ENCODE data around the gene SIAE.

SIAE gene

DNA sequence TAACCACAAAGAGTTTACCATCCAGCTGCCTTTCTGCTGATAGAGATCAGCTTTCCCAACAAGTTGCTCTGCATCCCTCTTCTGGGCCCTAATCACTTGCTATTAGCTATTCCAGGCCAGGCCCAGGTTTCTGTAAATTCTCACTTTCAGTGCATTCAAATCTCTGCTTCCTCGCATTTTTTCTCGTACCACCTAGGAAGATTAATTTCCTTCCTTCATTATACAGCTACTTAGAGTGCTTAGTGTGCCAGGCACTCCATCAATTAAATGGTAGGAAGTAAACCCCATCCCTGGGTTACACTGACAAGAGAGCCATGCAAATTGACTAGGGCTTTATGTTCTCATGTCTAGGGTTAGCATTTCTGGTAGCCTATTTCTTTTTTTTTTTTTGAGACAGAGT is 9.7 kb downstream of the SIAE start:
- DNase-seq = no peak

DNA sequence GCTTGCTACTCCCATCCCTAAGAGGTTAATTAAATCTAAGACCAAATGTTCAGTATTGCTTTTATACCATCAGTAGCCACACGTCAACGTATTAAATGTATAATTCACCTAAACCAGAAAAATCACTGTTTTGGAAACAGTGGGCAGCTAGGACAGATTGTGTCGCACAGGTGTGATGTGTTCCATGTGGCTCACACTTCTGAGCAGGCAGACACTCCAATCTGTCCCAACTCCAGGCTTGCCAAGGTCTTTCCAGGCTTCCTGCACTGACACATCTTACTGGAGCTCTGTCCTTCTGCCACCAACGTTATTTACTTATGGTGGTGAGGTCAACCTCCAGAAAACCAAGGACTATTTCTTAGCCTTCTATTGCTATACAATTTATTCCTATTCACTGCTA is 11.4 kb downstream of the SIAE start:
- DNase-seq = no peak

DNA sequence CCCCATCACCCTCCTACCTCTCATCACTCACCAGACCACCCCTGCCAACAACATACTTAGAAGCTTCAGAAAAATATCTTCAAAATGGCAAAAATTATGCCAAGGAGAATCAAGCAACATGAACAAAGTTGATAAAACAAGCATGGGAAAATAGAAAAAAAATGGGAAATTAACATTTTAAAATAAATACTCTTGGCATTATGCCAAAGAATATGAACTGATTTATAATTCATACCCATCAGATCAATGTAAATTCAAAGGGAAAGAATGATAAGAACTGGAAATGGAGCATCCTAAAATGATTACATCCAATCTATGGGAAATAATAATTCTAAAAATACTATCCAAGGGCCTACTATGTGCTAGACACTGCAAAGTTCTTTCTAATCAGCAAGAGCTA is 12.0 kb downstream of the SIAE start:
- DNase-seq = no peak

DNA sequence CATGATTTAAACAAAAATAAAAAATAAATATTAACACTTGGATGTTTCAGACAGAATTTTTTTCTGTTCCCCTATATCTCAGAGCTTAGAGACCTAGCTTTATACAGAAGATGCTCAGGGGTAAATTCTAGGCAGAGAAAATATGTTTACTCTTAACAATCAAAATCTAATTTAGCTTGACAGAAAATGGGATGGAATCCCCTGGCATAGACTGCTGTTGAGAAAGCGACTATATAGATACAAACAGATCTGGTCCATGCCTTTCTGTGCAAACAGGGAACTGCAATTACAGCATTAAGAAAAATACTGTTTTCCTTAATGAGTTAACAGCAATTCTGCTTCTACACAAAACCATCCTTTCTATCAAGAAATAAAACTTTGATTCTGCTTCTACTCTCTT is 14.6 kb downstream of the SIAE start:
- DNase-seq = no peak

DNA sequence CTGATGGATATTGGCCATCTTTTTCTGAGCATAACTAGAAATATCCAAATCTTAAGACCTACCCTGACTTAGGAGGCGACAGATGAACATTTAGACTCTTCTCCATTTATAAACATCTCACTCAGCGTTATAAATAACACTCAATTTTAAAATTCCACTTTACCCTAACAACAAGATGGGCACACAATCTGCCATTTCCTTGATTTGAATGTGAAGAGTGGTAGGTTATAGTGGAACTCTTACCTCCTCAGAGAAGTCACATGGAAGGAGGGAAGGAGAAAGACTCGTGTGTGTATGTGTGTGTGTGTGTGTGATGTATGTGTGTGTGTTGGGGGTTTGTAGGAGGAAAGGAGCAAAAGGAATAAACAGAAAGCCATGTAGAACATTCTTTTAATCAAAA is 15.0 kb downstream of the SIAE start:
- DNase-seq = no peak

- DNase-seq = no peak
Measured at GRCh38 chr11:124657904-124658303, 15.6 kb downstream of the SIAE start.

GRCh38 chr11:124656774-124657630 is 16.5 kb downstream of the SIAE start:
- no peak for DNase-seq

DNA sequence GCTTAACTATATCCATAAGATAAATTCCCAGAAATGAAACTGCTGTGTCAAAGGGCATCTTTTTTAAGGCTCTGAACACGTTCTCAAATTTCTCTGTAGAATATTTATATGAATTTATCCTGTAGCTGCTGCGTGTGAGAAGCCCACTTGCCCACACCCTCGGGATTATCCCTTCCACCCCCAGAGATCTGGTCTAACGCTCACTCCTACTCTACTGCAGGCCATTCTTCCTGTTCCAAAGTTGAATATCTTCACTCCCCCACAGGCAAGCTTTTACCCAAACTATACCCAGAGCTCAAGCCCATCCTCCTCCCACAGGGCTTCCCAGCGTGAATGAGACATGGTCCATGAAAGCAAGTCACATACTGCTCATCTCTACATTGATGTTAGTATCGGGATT is 24.9 kb downstream of the SIAE start:
- DNase-seq = no peak

DNA sequence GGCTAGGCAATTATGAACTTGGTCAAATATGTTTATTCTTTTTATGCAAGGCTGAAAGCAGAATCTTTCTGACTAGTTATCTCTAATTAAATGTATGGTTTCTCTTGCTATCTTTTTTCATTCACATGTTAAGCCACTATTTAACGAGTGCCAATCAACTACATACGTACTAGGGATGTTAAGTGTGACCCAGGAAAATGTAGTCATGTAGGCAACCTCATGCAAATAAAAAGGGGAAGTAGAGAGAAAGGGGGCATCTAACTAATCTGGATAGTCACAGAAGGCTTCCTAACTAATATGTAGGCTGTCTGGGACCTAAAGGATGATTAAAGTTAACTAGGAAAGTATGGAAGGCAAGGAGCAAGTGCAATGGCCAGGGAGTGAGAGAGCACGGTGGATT is 27.4 kb downstream of the SIAE start:
- DNase-seq = no peak

- DNase-seq = peak; percentile 21
Measured at GRCh38 chr11:124644426-124645280, 28.9 kb downstream of the SIAE start.

GRCh38 chr11:124643605-124644425 is 29.7 kb downstream of the SIAE start:
- DNase-seq = no peak

GRCh38 chr11:124643042-124643604 is 30.4 kb downstream of the SIAE start:
- DNase-seq = no peak

GRCh38 chr11:124642628-124643027 is 30.9 kb downstream of the SIAE start:
- DNase-seq = no peak

- DNase-seq = no peak
Measured at GRCh38 chr11:124640666-124641065, 32.9 kb downstream of the SIAE start.

- no peak for DNase-seq
Measured at GRCh38 chr11:124639186-124639585, 34.4 kb downstream of the SIAE start.

- no peak for DNase-seq
Measured at GRCh38 chr11:124638500-124638899, 35.0 kb downstream of the SIAE start.

DNA sequence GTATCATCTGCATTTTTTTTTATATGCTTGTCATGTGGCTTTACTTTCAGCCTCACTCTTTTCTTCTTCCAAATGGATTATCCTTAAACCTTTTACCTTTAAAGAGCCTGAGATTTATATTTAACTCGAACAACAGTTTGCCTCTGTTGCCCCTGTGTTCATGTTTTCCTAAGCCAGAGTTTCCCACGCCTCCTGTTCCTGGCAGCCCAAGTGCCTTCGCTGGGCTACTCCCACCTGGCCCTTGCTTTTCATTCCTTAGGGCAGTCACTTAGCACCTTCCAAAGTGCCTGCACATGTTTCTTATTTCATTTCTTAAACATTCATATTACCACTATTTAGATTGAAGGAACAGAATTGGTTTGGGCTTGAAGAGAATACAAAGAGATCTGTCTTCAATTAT is 37.6 kb downstream of the SIAE start:
- no peak for DNase-seq

- DNase-seq = no peak
Measured at GRCh38 chr11:124633355-124633754, 40.2 kb downstream of the SIAE start.

- DNase-seq = no peak
Measured at GRCh38 chr11:124629961-124630360, 43.6 kb downstream of the SIAE start.

- DNase-seq = no peak
Measured at GRCh38 chr11:124627546-124627945, 46.0 kb downstream of the SIAE start.

DNA sequence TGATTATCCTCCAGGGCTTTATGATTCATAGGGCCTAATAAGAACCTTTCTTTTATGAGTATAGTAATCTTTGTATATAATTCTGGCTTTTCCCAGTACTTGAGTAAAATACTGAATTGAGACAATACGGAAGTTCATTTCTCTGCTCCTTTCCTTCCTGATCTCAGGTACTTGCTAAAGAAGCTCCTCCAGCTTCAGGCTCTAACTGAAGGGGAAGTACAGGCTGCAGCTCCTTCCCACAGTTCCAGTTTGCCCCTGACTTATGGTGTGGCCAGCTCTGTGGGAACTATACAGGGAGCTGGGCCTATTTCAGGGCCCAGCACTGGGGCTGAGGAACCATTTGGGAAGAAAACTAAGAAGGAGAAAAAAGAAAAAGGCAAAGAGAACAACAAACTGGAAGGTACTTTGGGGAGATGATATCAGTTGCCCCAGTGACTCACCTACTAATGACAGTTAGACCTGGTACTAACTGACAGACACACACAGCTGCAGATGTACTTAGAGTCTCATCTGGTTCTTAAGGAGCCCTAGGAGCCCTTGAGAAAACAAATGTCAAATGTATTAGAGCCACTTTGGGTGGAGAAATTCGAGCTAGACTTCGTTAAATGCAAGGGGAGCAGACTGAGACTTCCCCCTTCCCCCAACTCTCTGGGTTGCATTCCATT is 47.9 kb downstream of the SIAE start:
- no peak for DNase-seq

GRCh38 chr11:124623861-124624525 is 49.5 kb downstream of the SIAE start:
- DNase-seq = no peak
